Pons (tissue), 1 donor: ENCODE measurements around the gene SF3B2.
"Not testable (repeated sequence)": the region's sequence is repeated elsewhere in the genome, so short reads cannot be mapped to it uniquely, and the experiment has no call there.

Source experiments
- DNase-seq: peaks from one replicate; pipeline ENCODE4 v3.0.0-alpha.2; 2016; ENCODE audit warnings: low spot score

The SF3B2 gene

GRCh38 chr11:66051766-66052663, at the start of gene SF3B2:
Gene SF3B2, plus strand, starts transcription at chr11:66052364. Its CDS starts 21 bp downstream, at chr11:66052385.
- peak; percentile 98 for DNase-seq

GRCh38 chr11:66002648-66003225, 49.4 kb upstream of the SF3B2 start:
- DNase-seq, result no peak

GRCh38 chr11:66003291-66003690, 48.9 kb upstream of the SF3B2 start:
- no peak for DNase-seq

- DNase-seq, result no peak
Measured at GRCh38 chr11:66004186-66004585, 48.0 kb upstream of the SF3B2 start.

GRCh38 chr11:66006134-66006890, 45.9 kb upstream of the SF3B2 start:
- DNase-seq, result no peak

GRCh38 chr11:66006891-66007176, 45.3 kb upstream of the SF3B2 start:
- DNase-seq, result no peak

- no peak for DNase-seq
Measured at GRCh38 chr11:66007201-66007634, 44.9 kb upstream of the SF3B2 start.

GRCh38 chr11:66008095-66008467, 44.1 kb upstream of the SF3B2 start:
- no peak for DNase-seq

GRCh38 chr11:66008468-66009101, 43.6 kb upstream of the SF3B2 start:
- no peak for DNase-seq

GRCh38 chr11:66010036-66010435, 42.1 kb upstream of the SF3B2 start:
- DNase-seq, result not testable (repeated sequence)

GRCh38 chr11:66011239-66011784, 40.9 kb upstream of the SF3B2 start:
- DNase-seq, result no peak

GRCh38 chr11:66011785-66012303, 40.3 kb upstream of the SF3B2 start, which contains the start of gene CST6:
Gene CST6, plus strand, starts transcription at chr11:66012008. Its CDS starts 37 bp downstream, at chr11:66012045.
- DNase-seq, result no peak

GRCh38 chr11:66012371-66012945, 39.7 kb upstream of the SF3B2 start:
- DNase-seq, result no peak

GRCh38 chr11:66012946-66013761, 39.0 kb upstream of the SF3B2 start:
- DNase-seq, result peak; percentile 8

- DNase-seq, result no peak
Measured at GRCh38 chr11:66013762-66014100, 38.4 kb upstream of the SF3B2 start.

- no peak for DNase-seq
Measured at GRCh38 chr11:66014804-66015453, 37.2 kb upstream of the SF3B2 start.

GRCh38 chr11:66015454-66015881, 36.7 kb upstream of the SF3B2 start:
- DNase-seq, result no peak

- DNase-seq, result no peak
Measured at GRCh38 chr11:66015936-66016792, 36.0 kb upstream of the SF3B2 start.

GRCh38 chr11:66016793-66017177, 35.4 kb upstream of the SF3B2 start:
- DNase-seq, result no peak
